K562 (cell line): Measurements from ENCODE around the gene METTL25B.

Experiments used
- BMI1 ChIP-seq: fragments of 150-350 bp; IDR thresholded peaks from 2 replicates; pipeline ENCODE4 v1.6.1; 2014; ENCODE audit warnings: low read length
- CHD2 ChIP-seq: IDR thresholded peaks from 2 replicates; pipeline ENCODE4 v1.6.1; 2011; ENCODE audit warnings: low read depth, low read length
- DPF2 ChIP-seq: fragments of 450-650 bp; IDR thresholded peaks from 2 replicates; pipeline ENCODE4 v1.6.1; 2016
- EZH2 ChIP-seq: IDR thresholded peaks from 2 replicates; pipeline ENCODE4 v1.6.1; 2012; ENCODE audit warnings: low read depth, mild to moderate bottlenecking, inconsistent platforms, low read length, borderline replicate concordance
- KAT2B ChIP-seq: IDR thresholded peaks from one replicate; pipeline ENCODE4 v1.6.1; 2012; ENCODE audit warnings: low read depth, mild to moderate bottlenecking, control low read depth, inconsistent platforms, low read length, moderate library complexity
- NFIX ChIP-seq: fragments of 250-450 bp; sonication (Bioruptor Pico); IDR thresholded peaks from 2 replicates; pipeline ENCODE4 v1.4.0; 2020; ENCODE audit warnings: low read depth, mild to moderate bottlenecking, moderate library complexity
- POLR2A ChIP-seq: fragments of 450-650 bp; conservative IDR thresholded peaks from 2 replicates; pipeline ENCODE4 v1.6.1; 2016
- RFX5 ChIP-seq: IDR thresholded peaks from 2 replicates; pipeline ENCODE4 v1.6.1; 2011; ENCODE audit warnings: low read depth, mild to moderate bottlenecking, improper control_type of control experiment, low read length
- TAF1 ChIP-seq: IDR thresholded peaks from 2 replicates; pipeline ENCODE4 v1.6.1; 2011; ENCODE audit warnings: mild to moderate bottlenecking, low read length, moderate library complexity; ENCODE audit not compliant: insufficient read depth, control insufficient read depth, severe bottlenecking; ENCODE audit errors: extremely low read depth
- ZFP36 ChIP-seq: fragments of 150-350 bp; IDR thresholded peaks from 2 replicates; pipeline ENCODE4 v1.6.1; 2018; ENCODE audit warnings: low read length, low read depth; ENCODE audit not compliant: partially characterized antibody
- ZNF133 ChIP-seq: fragments of 250-450 bp; sonication (Bioruptor Pico); IDR thresholded peaks from 2 replicates; pipeline ENCODE4 v1.4.0; 2020; ENCODE audit warnings: mild to moderate bottlenecking
- TF ChIP-seq, protein P1 (sequence below): fragments of 200-800 bp; sonication (Bioruptor generic); IDR thresholded peaks from 2 replicates; pipeline ENCODE4 v1.6.1; 2016; ENCODE audit warnings: missing genetic modification characterization, missing compliant biosample characterization
- TF ChIP-seq, protein P2 (sequence below), 3 experiments: IDR thresholded peaks in 2 of 3; conservative IDR thresholded peaks in 1 of 3; 2 replicates each; pipeline ENCODE4 v1.5.1; 2011 to 2012; ENCODE audit warnings: low read length in 3 of 3, mild to moderate bottlenecking in 3 of 3, control low read depth in 2 of 3, improper control_type of control experiment in 1 of 3, inconsistent platforms in 1 of 3, low read depth in 1 of 3, mixed read lengths in 1 of 3, moderate library complexity in 1 of 3; ENCODE audit not compliant: insufficient read depth in 2 of 3

DNA sequence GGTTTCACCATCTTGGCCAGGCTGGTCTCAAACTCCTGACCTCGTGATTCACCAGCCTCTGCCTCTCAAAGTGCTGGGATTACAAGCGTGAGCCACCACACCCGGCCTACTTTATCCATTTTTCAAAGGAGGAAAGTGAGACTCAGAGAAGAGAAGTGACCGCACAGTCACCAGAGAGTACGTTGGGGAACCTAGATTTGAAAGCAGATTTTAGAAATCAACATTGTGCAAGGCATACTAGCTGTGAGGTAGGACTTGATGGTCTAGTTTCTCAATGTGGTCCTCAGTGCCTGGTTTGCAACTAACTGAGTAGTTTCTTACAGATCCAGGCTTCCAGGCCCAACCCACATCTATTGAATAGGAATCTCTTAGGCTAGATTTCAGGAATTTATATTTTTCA lies 37.4 kb downstream of the METTL25B start:
- TF ChIP-seq POLR2A (no peak), EZH2 (no peak), TAF1 (no peak), NFIX (CRISPR knock-in tag) (no peak), ZFP36 (no peak), DPF2 (no peak), BMI1 (no peak), CHD2 (no peak), ZNF133 (CRISPR knock-in tag) (no peak), RFX5 (no peak), KAT2B (no peak)
- TF ChIP-seq, protein P1, sequence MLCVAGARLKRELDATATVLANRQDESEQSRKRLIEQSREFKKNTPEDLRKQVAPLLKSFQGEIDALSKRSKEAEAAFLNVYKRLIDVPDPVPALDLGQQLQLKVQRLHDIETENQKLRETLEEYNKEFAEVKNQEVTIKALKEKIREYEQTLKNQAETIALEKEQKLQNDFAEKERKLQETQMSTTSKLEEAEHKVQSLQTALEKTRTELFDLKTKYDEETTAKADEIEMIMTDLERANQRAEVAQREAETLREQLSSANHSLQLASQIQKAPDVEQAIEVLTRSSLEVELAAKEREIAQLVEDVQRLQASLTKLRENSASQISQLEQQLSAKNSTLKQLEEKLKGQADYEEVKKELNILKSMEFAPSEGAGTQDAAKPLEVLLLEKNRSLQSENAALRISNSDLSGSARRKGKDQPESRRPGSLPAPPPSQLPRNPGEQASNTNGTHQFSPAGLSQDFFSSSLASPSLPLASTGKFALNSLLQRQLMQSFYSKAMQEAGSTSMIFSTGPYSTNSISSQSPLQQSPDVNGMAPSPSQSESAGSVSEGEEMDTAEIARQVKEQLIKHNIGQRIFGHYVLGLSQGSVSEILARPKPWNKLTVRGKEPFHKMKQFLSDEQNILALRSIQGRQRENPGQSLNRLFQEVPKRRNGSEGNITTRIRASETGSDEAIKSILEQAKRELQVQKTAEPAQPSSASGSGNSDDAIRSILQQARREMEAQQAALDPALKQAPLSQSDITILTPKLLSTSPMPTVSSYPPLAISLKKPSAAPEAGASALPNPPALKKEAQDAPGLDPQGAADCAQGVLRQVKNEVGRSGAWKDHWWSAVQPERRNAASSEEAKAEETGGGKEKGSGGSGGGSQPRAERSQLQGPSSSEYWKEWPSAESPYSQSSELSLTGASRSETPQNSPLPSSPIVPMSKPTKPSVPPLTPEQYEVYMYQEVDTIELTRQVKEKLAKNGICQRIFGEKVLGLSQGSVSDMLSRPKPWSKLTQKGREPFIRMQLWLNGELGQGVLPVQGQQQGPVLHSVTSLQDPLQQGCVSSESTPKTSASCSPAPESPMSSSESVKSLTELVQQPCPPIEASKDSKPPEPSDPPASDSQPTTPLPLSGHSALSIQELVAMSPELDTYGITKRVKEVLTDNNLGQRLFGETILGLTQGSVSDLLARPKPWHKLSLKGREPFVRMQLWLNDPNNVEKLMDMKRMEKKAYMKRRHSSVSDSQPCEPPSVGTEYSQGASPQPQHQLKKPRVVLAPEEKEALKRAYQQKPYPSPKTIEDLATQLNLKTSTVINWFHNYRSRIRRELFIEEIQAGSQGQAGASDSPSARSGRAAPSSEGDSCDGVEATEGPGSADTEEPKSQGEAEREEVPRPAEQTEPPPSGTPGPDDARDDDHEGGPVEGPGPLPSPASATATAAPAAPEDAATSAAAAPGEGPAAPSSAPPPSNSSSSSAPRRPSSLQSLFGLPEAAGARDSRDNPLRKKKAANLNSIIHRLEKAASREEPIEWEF: no peak
- TF ChIP-seq, protein P2, sequence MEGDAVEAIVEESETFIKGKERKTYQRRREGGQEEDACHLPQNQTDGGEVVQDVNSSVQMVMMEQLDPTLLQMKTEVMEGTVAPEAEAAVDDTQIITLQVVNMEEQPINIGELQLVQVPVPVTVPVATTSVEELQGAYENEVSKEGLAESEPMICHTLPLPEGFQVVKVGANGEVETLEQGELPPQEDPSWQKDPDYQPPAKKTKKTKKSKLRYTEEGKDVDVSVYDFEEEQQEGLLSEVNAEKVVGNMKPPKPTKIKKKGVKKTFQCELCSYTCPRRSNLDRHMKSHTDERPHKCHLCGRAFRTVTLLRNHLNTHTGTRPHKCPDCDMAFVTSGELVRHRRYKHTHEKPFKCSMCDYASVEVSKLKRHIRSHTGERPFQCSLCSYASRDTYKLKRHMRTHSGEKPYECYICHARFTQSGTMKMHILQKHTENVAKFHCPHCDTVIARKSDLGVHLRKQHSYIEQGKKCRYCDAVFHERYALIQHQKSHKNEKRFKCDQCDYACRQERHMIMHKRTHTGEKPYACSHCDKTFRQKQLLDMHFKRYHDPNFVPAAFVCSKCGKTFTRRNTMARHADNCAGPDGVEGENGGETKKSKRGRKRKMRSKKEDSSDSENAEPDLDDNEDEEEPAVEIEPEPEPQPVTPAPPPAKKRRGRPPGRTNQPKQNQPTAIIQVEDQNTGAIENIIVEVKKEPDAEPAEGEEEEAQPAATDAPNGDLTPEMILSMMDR (IDR thresholded peaks at IDR 0.05 in 2 of 3, conservative IDR thresholded peaks at IDR 0.05 in 1 of 3; ENCODE audit: insufficient read depth in 2 of 3, low read depth in 1 of 3, low read length in 3 of 3): no peak
